Neural progenitor cell (in vitro differentiated cells): ENCODE data around the gene MRI1. TPM values are rescaled to one million over a fixed set of nuclear protein-coding genes. Genes with fewer than 3 reads are reported as not detected.
A peak's percentile ranks its signal among the peaks of the same experiment; 100 is the strongest.

ENCODE experiments used
- DNase-seq: peaks from one replicate; pipeline ENCODE4 v3.0.0-alpha.2; 2016; ENCODE audit warnings: low spot score
- H2AFZ ChIP-seq: fragments of 200-600 bp; sonication (generic); replicated peaks from 2 replicates; pipeline ENCODE4 v1.6.1; 2016; ENCODE audit warnings: antibody characterized with exemption
- H3F3A ChIP-seq: fragments of 200-600 bp; sonication (generic); 2 replicates; pipeline ENCODE4 v1.6.1; 2016; ENCODE audit warnings: antibody characterized with exemption, low read depth
- H3K27ac ChIP-seq: fragments of 200-600 bp; sonication (generic); 2 replicates; pipeline ENCODE4 v1.5.1; 2016; ENCODE audit warnings: mild to moderate bottlenecking
- H3K27me3 ChIP-seq: fragments of 200-600 bp; sonication (generic); 2 replicates; pipeline ENCODE4 v1.6.1; 2016; ENCODE audit warnings: mild to moderate bottlenecking, moderate library complexity
- H3K36me3 ChIP-seq: fragments of 200-600 bp; sonication (generic); 2 replicates; pipeline ENCODE4 v1.5.1; 2016
- H3K4me1 ChIP-seq: fragments of 200-600 bp; sonication (generic); 2 replicates; pipeline ENCODE4 v1.6.1; 2016; ENCODE audit warnings: mixed run types
- H3K4me2 ChIP-seq: fragments of 200-600 bp; sonication (generic); 2 replicates; pipeline ENCODE4 v1.6.1; 2016
- H3K4me3 ChIP-seq: fragments of 200-600 bp; sonication (generic); 2 replicates; pipeline ENCODE4 v1.5.1; 2016
- H3K79me2 ChIP-seq: fragments of 200-600 bp; sonication (generic); 2 replicates; pipeline ENCODE4 v1.6.1; 2016; ENCODE audit warnings: low read depth
- H3K9ac ChIP-seq: fragments of 200-600 bp; sonication (generic); 2 replicates; pipeline ENCODE4 v1.6.1; 2016
- H3K9me3 ChIP-seq: fragments of 200-600 bp; sonication (generic); 2 replicates; pipeline ENCODE4 v1.5.1; 2016; ENCODE audit warnings: low read depth
- H4K20me1 ChIP-seq: fragments of 200-600 bp; sonication (generic); 2 replicates; pipeline ENCODE4 v1.6.1; 2016; ENCODE audit warnings: low read depth
- H3K27ac Mint-ChIP-seq: 3 replicates; pipeline ENCODE4 v1.8.0; 2021; ENCODE audit warnings: mixed read lengths
- H3K27me3 Mint-ChIP-seq: 2 replicates; pipeline ENCODE4 v1.8.0; 2022; ENCODE audit warnings: low read depth, mild to moderate bottlenecking, inconsistent platforms, moderate library complexity, mixed read lengths; ENCODE audit not compliant: insufficient read depth
- H3K36me3 Mint-ChIP-seq: 3 replicates; pipeline ENCODE4 v1.8.0; 2021; ENCODE audit warnings: mixed read lengths
- H3K4me1 Mint-ChIP-seq: 3 replicates; pipeline ENCODE4 v1.8.0; 2021; ENCODE audit warnings: mixed read lengths
- H3K4me3 Mint-ChIP-seq: 3 replicates; pipeline ENCODE4 v1.8.0; 2021; ENCODE audit warnings: mild to moderate bottlenecking, moderate library complexity, mixed read lengths
- H3K9me3 Mint-ChIP-seq: 3 replicates; pipeline ENCODE4 v1.8.0; 2020; ENCODE audit warnings: mixed read lengths
- EZH2 ChIP-seq: fragments of 200-600 bp; sonication (generic); IDR thresholded peaks from 2 replicates; pipeline ENCODE4 v1.6.1; 2017; ENCODE audit warnings: antibody characterized with exemption, mild to moderate bottlenecking, moderate library complexity
- EZH2phosphoT487 ChIP-seq: fragments of 200-600 bp; sonication (generic); IDR thresholded peaks from 2 replicates; pipeline ENCODE4 v1.6.1; 2017; ENCODE audit warnings: antibody characterized with exemption
- total RNA-seq: library from RNA; depleted of rRNA; stranded (reverse); fragments of >200 nt; gene quantifications from 2 replicates; pipeline ENCODE4 v1.2.3, GENCODE V29; 2015; ENCODE audit warnings: low replicate concordance
- TF ChIP-seq, protein P1 (sequence below): fragments of 200-600 bp; sonication (generic); IDR thresholded peaks from 2 replicates; pipeline ENCODE4 v1.5.1; 2017; ENCODE audit warnings: antibody characterized with exemption, mild to moderate bottlenecking

MRI1 gene
- total RNA-seq, 1 donor from 2014 or later = 6.3 TPM

DNA sequence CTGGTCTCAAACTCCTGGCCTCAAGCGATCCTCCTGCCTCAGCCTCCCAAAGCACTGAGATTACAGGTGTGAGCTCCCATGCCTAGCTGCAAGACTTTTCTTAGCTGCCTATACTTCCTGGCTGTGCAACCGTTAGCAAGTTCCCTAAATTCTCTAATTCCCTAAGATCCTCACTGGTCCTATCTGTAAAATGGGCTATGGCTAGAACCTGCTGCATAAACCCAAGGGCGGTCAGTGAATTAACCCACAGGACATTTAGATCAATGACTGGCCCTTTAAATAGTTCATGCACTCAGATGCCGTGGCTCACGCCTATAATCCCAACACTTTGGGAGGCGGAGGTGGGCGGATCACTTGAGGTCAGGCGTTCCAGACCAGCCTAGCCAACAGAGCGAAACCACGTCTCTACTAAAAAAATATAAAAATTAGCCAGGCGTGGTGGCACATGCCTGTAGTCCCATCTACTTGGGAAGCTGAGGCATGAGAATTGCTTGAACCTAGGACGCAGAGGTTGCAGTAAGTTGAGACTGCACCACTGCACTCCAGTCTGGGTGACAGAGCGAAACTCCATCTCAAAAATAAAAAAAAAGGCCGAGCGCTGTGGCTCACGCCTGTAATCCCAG, 5.8 kb downstream of the MRI1 start:
- Histone ChIP-seq H3K4me3 (no peak overlapping the region), H3K27ac (no peak overlapping the region), H2AFZ (no peak overlapping the region), H3K4me1 (peaks cover under 1% of the 10 kb centered on the region), H4K20me1 (peaks cover 10% of the 10 kb centered on the region), H3K9me3 (no peaks in the 10 kb centered on the region), H3K27me3 (peaks cover 5% of the 10 kb centered on the region), H3K4me2 (no peak overlapping the region), H3K9ac (no peak overlapping the region), H3F3A (peaks cover 14% of the 10 kb centered on the region), H3K79me2 (peaks cover 8% of the 10 kb centered on the region), H3K36me3 (no peaks in the 10 kb centered on the region)
- Mint-ChIP-seq H3K36me3 (no peaks in the 10 kb centered on the region), H3K27ac (no peak overlapping the region), H3K27me3 (peaks cover 3% of the 10 kb centered on the region), H3K9me3 (no peaks in the 10 kb centered on the region), H3K4me3 (no peak overlapping the region), H3K4me1 (peaks cover 10% of the 10 kb centered on the region)
- DNase-seq = no peak
- TF ChIP-seq, protein P1, sequence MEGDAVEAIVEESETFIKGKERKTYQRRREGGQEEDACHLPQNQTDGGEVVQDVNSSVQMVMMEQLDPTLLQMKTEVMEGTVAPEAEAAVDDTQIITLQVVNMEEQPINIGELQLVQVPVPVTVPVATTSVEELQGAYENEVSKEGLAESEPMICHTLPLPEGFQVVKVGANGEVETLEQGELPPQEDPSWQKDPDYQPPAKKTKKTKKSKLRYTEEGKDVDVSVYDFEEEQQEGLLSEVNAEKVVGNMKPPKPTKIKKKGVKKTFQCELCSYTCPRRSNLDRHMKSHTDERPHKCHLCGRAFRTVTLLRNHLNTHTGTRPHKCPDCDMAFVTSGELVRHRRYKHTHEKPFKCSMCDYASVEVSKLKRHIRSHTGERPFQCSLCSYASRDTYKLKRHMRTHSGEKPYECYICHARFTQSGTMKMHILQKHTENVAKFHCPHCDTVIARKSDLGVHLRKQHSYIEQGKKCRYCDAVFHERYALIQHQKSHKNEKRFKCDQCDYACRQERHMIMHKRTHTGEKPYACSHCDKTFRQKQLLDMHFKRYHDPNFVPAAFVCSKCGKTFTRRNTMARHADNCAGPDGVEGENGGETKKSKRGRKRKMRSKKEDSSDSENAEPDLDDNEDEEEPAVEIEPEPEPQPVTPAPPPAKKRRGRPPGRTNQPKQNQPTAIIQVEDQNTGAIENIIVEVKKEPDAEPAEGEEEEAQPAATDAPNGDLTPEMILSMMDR = no peak
- no peak for TF ChIP-seq EZH2phosphoT487

- H3K36me3 Mint-ChIP-seq = peaks cover 22% of the 10 kb centered on the region
- peak within 1 kb of the TSS; percentile 95 for H3K4me3 ChIP-seq
- H3K27ac Mint-ChIP-seq = peak within 1 kb of the TSS; percentile 89
- H3K27ac ChIP-seq = peak within 1 kb of the TSS; percentile 85
- H2AFZ ChIP-seq = peak within 1 kb of the TSS; percentile 59
- H3F3A ChIP-seq = peaks cover 7% of the 10 kb centered on the region
- peaks cover 18% of the 10 kb centered on the region for H4K20me1 ChIP-seq
- DNase-seq = peak; percentile 93
- H3K4me2 ChIP-seq = peak within 1 kb of the TSS; percentile 93
- H3K36me3 ChIP-seq = no peaks in the 10 kb centered on the region
- peaks cover 28% of the 10 kb centered on the region for H3K79me2 ChIP-seq
- H3K9ac ChIP-seq = peak within 1 kb of the TSS; percentile 94
- H3K27me3 ChIP-seq = no peaks in the 10 kb centered on the region
- TF ChIP-seq EZH2phosphoT487 (no peak), EZH2 (no peak)
- TF ChIP-seq, protein P1 = no peak
- H3K4me1 ChIP-seq = peaks cover 8% of the 10 kb centered on the region
- peaks cover 19% of the 10 kb centered on the region for H3K4me1 Mint-ChIP-seq
- H3K9me3 Mint-ChIP-seq = no peaks in the 10 kb centered on the region
- H3K4me3 Mint-ChIP-seq = peak within 1 kb of the TSS; percentile 99
- H3K9me3 ChIP-seq = no peaks in the 10 kb centered on the region
- peaks cover 2% of the 10 kb centered on the region for H3K27me3 Mint-ChIP-seq
Measured at GRCh38 chr19:13774217-13775191, 10.2 kb downstream of the MRI1 start, which contains the start of gene C19orf53. Gene C19orf53, plus strand, starts transcription at chr19:13774456. Its CDS starts 22 bp downstream, at chr19:13774478.

- Histone ChIP-seq H2AFZ (no peak overlapping the region), H3F3A (peaks cover 25% of the 10 kb centered on the region), H4K20me1 (peaks cover 18% of the 10 kb centered on the region), H3K4me3 (no peak overlapping the region), H3K9me3 (no peaks in the 10 kb centered on the region), H3K9ac (no peak overlapping the region), H3K27me3 (no peaks in the 10 kb centered on the region), H3K36me3 (no peaks in the 10 kb centered on the region), H3K4me1 (peaks cover 14% of the 10 kb centered on the region), H3K4me2 (no peak overlapping the region), H3K27ac (no peak overlapping the region), H3K79me2 (peaks cover 28% of the 10 kb centered on the region)
- Mint-ChIP-seq H3K27me3 (peaks cover 2% of the 10 kb centered on the region), H3K4me3 (no peak overlapping the region), H3K9me3 (no peaks in the 10 kb centered on the region), H3K27ac (no peak overlapping the region), H3K4me1 (peaks cover 38% of the 10 kb centered on the region), H3K36me3 (peaks cover 24% of the 10 kb centered on the region)
- no peak for DNase-seq
- TF ChIP-seq, protein P1 = no peak
- no peak for TF ChIP-seq EZH2phosphoT487
- no peak for TF ChIP-seq EZH2
Measured at GRCh38 chr19:13778398-13778797, 14.1 kb downstream of the MRI1 start.
